Stimulated activated CD8-positive, alpha-beta memory T cell treated with anti-CD3 and anti-CD28 coated beads, Interleukin-15, amount 100 ng/mL, for 4 hours (primary cell): ENCODE results near the gene IMMT.

Experiments used
- DNase-seq, 2 donors: peaks; one replicate each; pipeline ENCODE4 v3.0.0-alpha.2; 2020; ENCODE audit warnings: low read depth in 2 of 2

IMMT gene

GRCh38 chr2:86143307-86143706 lies 52.0 kb downstream of the IMMT start:
- DNase-seq = no peak

- no peak for DNase-seq
Measured at GRCh38 chr2:86142436-86143257, 52.6 kb downstream of the IMMT start.

GRCh38 chr2:86140969-86141392 lies 54.3 kb downstream of the IMMT start:
- no peak for DNase-seq

- DNase-seq = no peak
Measured at GRCh38 chr2:86139981-86140380, 55.3 kb downstream of the IMMT start.

- no peak for DNase-seq
Measured at GRCh38 chr2:86138736-86139625, 56.3 kb downstream of the IMMT start.

- DNase-seq = no peak
Measured at GRCh38 chr2:86136141-86136540, 59.1 kb downstream of the IMMT start.

GRCh38 chr2:86135653-86136052 lies 59.6 kb downstream of the IMMT start:
- DNase-seq = no peak

GRCh38 chr2:86134709-86135108 lies 60.6 kb downstream of the IMMT start:
- no peak for DNase-seq

- DNase-seq = no peak
Measured at GRCh38 chr2:86124683-86125082, 70.6 kb downstream of the IMMT start.

- no peak for DNase-seq
Measured at GRCh38 chr2:86123328-86123925, 71.8 kb downstream of the IMMT start.

GRCh38 chr2:86118130-86118529 lies 77.1 kb downstream of the IMMT start:
- no peak for DNase-seq

- no peak for DNase-seq
Measured at GRCh38 chr2:86107031-86107430, 88.2 kb downstream of the IMMT start.

- peak; percentile 87 to 94 for DNase-seq
Measured at GRCh38 chr2:86105969-86106945, 89.0 kb downstream of the IMMT start, which contains the start of gene PTCD3. PTCD3 (plus strand) TSS chr2:86106235; CDS start chr2:86106248, 13 bp downstream.

- DNase-seq = peak; percentile 69 to 71
Measured at GRCh38 chr2:86105252-86105968, 89.9 kb downstream of the IMMT start, which contains the start of gene POLR1A. POLR1A (minus strand) TSS chr2:86105886; CDS start chr2:86105776, 110 bp downstream.

- DNase-seq = no peak
Measured at GRCh38 chr2:86102157-86102556, 93.1 kb downstream of the IMMT start.

GRCh38 chr2:86097913-86098312 lies 97.3 kb downstream of the IMMT start:
- DNase-seq = no peak

GRCh38 chr2:86097114-86097896 lies 98.0 kb downstream of the IMMT start:
- no peak for DNase-seq

GRCh38 chr2:86094229-86094628 lies 101.0 kb downstream of the IMMT start:
- no peak for DNase-seq
